Skeletal muscle satellite cell (primary cell): Measurements from ENCODE around the gene SIPA1L2.

Experiments
- H3K27me3 ChIP-seq: 2 replicates; pipeline ENCODE4 v1.7.0; 2013; ENCODE audit warnings: low read length; ENCODE audit not compliant: control insufficient read depth, insufficient read depth
- H3K36me3 ChIP-seq: 2 replicates; pipeline ENCODE4 v1.7.0; 2013; ENCODE audit warnings: mild to moderate bottlenecking, control low read depth, low read length; ENCODE audit not compliant: insufficient read depth
- H3K4me1 ChIP-seq: 2 replicates; pipeline ENCODE4 v1.7.0; 2013; ENCODE audit warnings: low read length; ENCODE audit not compliant: control insufficient read depth, insufficient read depth
- H3K4me2 ChIP-seq: 2 replicates; pipeline ENCODE4 v1.7.0; 2013; ENCODE audit warnings: mild to moderate bottlenecking, low read length
- H3K4me3 ChIP-seq: 2 replicates; pipeline ENCODE4 v1.7.0; 2013; ENCODE audit warnings: low read length
- H3K9ac ChIP-seq: 2 replicates; pipeline ENCODE4 v1.7.0; 2013; ENCODE audit warnings: mild to moderate bottlenecking, low read depth, low read length, moderate library complexity
- H3K9me3 ChIP-seq: replicated peaks from 2 replicates; pipeline ENCODE4 v1.7.0; 2013; ENCODE audit warnings: mild to moderate bottlenecking, control low read depth, low read length

The SIPA1L2 gene

GRCh38 chr1:232664844-232665777, 35.2 kb upstream of the SIPA1L2 start:
- no peaks in the 10 kb centered on the region for H3K27me3 ChIP-seq
- no peak overlapping the region for H3K9ac ChIP-seq
- no peaks in the 10 kb centered on the region for H3K36me3 ChIP-seq
- H3K4me3 ChIP-seq: no peak overlapping the region
- H3K4me1 ChIP-seq: peaks cover 4% of the 10 kb centered on the region
- H3K4me2 ChIP-seq: no peak overlapping the region
- H3K9me3 ChIP-seq: no peaks in the 10 kb centered on the region

- no peak overlapping the region for H3K9ac ChIP-seq
- H3K36me3 ChIP-seq: no peaks in the 10 kb centered on the region
- no peaks in the 10 kb centered on the region for H3K9me3 ChIP-seq
- H3K4me2 ChIP-seq: no peak overlapping the region
- H3K27me3 ChIP-seq: no peaks in the 10 kb centered on the region
- H3K4me3 ChIP-seq: no peak overlapping the region
- peaks cover 4% of the 10 kb centered on the region for H3K4me1 ChIP-seq
Measured at GRCh38 chr1:232662910-232663309, 33.0 kb upstream of the SIPA1L2 start.

GRCh38 chr1:232658386-232658785, 28.5 kb upstream of the SIPA1L2 start:
- Histone ChIP-seq H3K4me3 (no peak overlapping the region), H3K4me1 (no peaks in the 10 kb centered on the region), H3K36me3 (no peaks in the 10 kb centered on the region), H3K9ac (no peak overlapping the region), H3K27me3 (no peaks in the 10 kb centered on the region), H3K9me3 (no peaks in the 10 kb centered on the region), H3K4me2 (no peak overlapping the region)

- no peak overlapping the region for H3K4me2 ChIP-seq
- H3K4me3 ChIP-seq: no peak overlapping the region
- H3K27me3 ChIP-seq: peaks cover 3% of the 10 kb centered on the region
- no peak overlapping the region for H3K9ac ChIP-seq
- no peaks in the 10 kb centered on the region for H3K9me3 ChIP-seq
- H3K36me3 ChIP-seq: no peaks in the 10 kb centered on the region
- no peaks in the 10 kb centered on the region for H3K4me1 ChIP-seq
Measured at GRCh38 chr1:232657426-232658005, 27.6 kb upstream of the SIPA1L2 start.

GRCh38 chr1:232655746-232656085, 25.8 kb upstream of the SIPA1L2 start:
- Histone ChIP-seq H3K36me3 (no peaks in the 10 kb centered on the region), H3K4me1 (no peaks in the 10 kb centered on the region), H3K27me3 (peaks cover 3% of the 10 kb centered on the region), H3K4me3 (no peak overlapping the region), H3K9me3 (no peaks in the 10 kb centered on the region), H3K9ac (no peak overlapping the region), H3K4me2 (no peak overlapping the region)

- peaks cover 3% of the 10 kb centered on the region for H3K27me3 ChIP-seq
- H3K4me2 ChIP-seq: no peak overlapping the region
- no peaks in the 10 kb centered on the region for H3K9me3 ChIP-seq
- H3K36me3 ChIP-seq: no peaks in the 10 kb centered on the region
- no peak overlapping the region for H3K9ac ChIP-seq
- no peaks in the 10 kb centered on the region for H3K4me1 ChIP-seq
- no peak overlapping the region for H3K4me3 ChIP-seq
Measured at GRCh38 chr1:232655028-232655745, 25.3 kb upstream of the SIPA1L2 start.

GRCh38 chr1:232653789-232654188, 23.9 kb upstream of the SIPA1L2 start:
- Histone ChIP-seq H3K4me2 (no peak overlapping the region), H3K4me3 (no peak overlapping the region), H3K4me1 (no peaks in the 10 kb centered on the region), H3K9ac (no peak overlapping the region), H3K36me3 (no peaks in the 10 kb centered on the region), H3K9me3 (no peaks in the 10 kb centered on the region), H3K27me3 (peaks cover 3% of the 10 kb centered on the region)

- Histone ChIP-seq H3K4me2 (no peak overlapping the region), H3K27me3 (peaks cover 3% of the 10 kb centered on the region), H3K9me3 (no peaks in the 10 kb centered on the region), H3K9ac (no peak overlapping the region), H3K36me3 (no peaks in the 10 kb centered on the region), H3K4me3 (no peak overlapping the region), H3K4me1 (no peaks in the 10 kb centered on the region)
Measured at GRCh38 chr1:232650845-232651244, 20.9 kb upstream of the SIPA1L2 start.

GRCh38 chr1:232650418-232650817, 20.5 kb upstream of the SIPA1L2 start:
- Histone ChIP-seq H3K9me3 (no peaks in the 10 kb centered on the region), H3K9ac (no peak overlapping the region), H3K36me3 (no peaks in the 10 kb centered on the region), H3K4me3 (no peak overlapping the region), H3K4me2 (no peak overlapping the region), H3K4me1 (no peaks in the 10 kb centered on the region), H3K27me3 (peaks cover 3% of the 10 kb centered on the region)

- H3K4me1 ChIP-seq: no peaks in the 10 kb centered on the region
- H3K9me3 ChIP-seq: no peaks in the 10 kb centered on the region
- H3K4me2 ChIP-seq: no peak overlapping the region
- H3K4me3 ChIP-seq: no peak overlapping the region
- peaks cover 3% of the 10 kb centered on the region for H3K27me3 ChIP-seq
- H3K9ac ChIP-seq: no peak overlapping the region
- H3K36me3 ChIP-seq: no peaks in the 10 kb centered on the region
Measured at GRCh38 chr1:232648316-232648715, 18.4 kb upstream of the SIPA1L2 start.

GRCh38 chr1:232644209-232644608, 14.3 kb upstream of the SIPA1L2 start:
- Histone ChIP-seq H3K4me3 (no peak overlapping the region), H3K4me1 (no peaks in the 10 kb centered on the region), H3K27me3 (no peaks in the 10 kb centered on the region), H3K9me3 (no peaks in the 10 kb centered on the region), H3K36me3 (no peaks in the 10 kb centered on the region), H3K4me2 (no peak overlapping the region), H3K9ac (no peak overlapping the region)
